ENCODE measurements around the gene WDR18.

DNA sequence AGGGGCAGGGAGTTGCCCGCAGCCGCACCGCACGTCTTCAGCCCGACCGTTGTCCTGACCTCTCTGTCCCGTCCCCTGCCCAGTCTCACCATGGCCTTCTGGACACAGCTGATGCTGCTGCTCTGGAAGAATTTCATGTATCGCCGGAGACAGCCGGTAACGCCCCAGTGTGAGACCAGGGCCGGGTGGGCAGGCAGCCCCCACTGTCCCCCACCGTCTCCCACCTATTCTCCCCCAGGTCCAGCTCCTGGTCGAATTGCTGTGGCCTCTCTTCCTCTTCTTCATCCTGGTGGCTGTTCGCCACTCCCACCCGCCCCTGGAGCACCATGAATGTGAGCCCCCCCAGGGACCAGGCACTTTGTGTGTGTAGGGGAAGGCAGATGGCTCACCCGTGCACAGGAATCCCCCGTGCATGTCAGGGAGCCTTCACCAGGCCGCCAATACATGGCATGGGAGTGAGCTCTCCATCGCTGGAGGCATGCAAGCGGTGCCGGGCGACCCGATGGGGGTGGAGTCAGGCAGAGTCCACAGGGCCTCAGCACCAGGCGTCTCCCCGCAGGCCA lies 57.2 kb downstream of the WDR18 start:
- TF ChIP-seq CTCF (IDR thresholded peaks at IDR 0.05) (no peak), POLR2A (IDR thresholded peaks at IDR 0.05) (no peak)
